GM19463 (cell line): Measurements from ENCODE around the gene TNS3.
"Not testable (repeated sequence)": the region's sequence is repeated elsewhere in the genome, so short reads cannot be mapped to it uniquely, and the experiment has no call there.

Source experiments
- ATAC-seq: cut with Tn5 transposase; IDR thresholded peaks from one replicate; pipeline ENCODE4 v1.9.1; 2021; ENCODE audit warnings: mild to moderate bottlenecking, moderate library complexity; ENCODE audit not compliant: unreplicated experiment

The TNS3 gene

GRCh38 chr7:47543056-47543455 is 38.9 kb downstream of the TNS3 start:
- ATAC-seq, result no peak

GRCh38 chr7:47542051-47542450 is 39.9 kb downstream of the TNS3 start:
- no peak for ATAC-seq

- not testable (repeated sequence) for ATAC-seq
Observed at GRCh38 chr7:47541485-47541884, 40.4 kb downstream of the TNS3 start.

GRCh38 chr7:47540387-47541350 is 41.2 kb downstream of the TNS3 start:
- ATAC-seq, result no peak

- no peak for ATAC-seq
Observed at GRCh38 chr7:47540053-47540386, 41.9 kb downstream of the TNS3 start.

- ATAC-seq, result no peak
Observed at GRCh38 chr7:47539398-47540052, 42.4 kb downstream of the TNS3 start.

GRCh38 chr7:47538846-47539311 is 43.0 kb downstream of the TNS3 start:
- no peak for ATAC-seq

GRCh38 chr7:47537716-47538675 is 43.9 kb downstream of the TNS3 start:
- no peak for ATAC-seq

- ATAC-seq, result no peak
Observed at GRCh38 chr7:47536661-47537611, 45.0 kb downstream of the TNS3 start.

GRCh38 chr7:47535704-47536628 is 45.9 kb downstream of the TNS3 start:
- ATAC-seq, result no peak

- no peak for ATAC-seq
Observed at GRCh38 chr7:47535035-47535703, 46.7 kb downstream of the TNS3 start.

- ATAC-seq, result no peak
Observed at GRCh38 chr7:47534322-47535034, 47.4 kb downstream of the TNS3 start.

- no peak for ATAC-seq
Observed at GRCh38 chr7:47531584-47532492, 50.1 kb downstream of the TNS3 start.

- no peak for ATAC-seq
Observed at GRCh38 chr7:47529826-47530555, 51.9 kb downstream of the TNS3 start.

- no peak for ATAC-seq
Observed at GRCh38 chr7:47529405-47529804, 52.5 kb downstream of the TNS3 start.

GRCh38 chr7:47528471-47528870 is 53.4 kb downstream of the TNS3 start:
- ATAC-seq, result no peak
